Motor neuron (in vitro differentiated cells): ENCODE data around the gene RABAC1. TPM values are rescaled to one million over a fixed set of nuclear protein-coding genes. Genes with fewer than 3 reads are reported as not detected.

ENCODE experiments used
- total RNA-seq, 8 experiments: library from RNA; unstranded; fragments of 300-600 nt; gene quantifications; 2 replicates each; pipeline versions ENCODE4 v1.2.3 to v1.2.4, GENCODE V29; 2022

The RABAC1 gene
- total RNA-seq, 8 experiments from 2014 or later = 77.0 to 267 (median 181) TPM

Other genes starting within 250 kb of the RABAC1 start
- gene CEACAM6, start 203.8 kb downstream of the RABAC1 start, total RNA-seq = under 1 TPM in 5 of 8 experiments, not detected in 3; 0.05 to 0.56 (median 0.14) TPM
- gene CEACAM3, start 162.7 kb downstream of the RABAC1 start, total RNA-seq = 1 to 10 TPM in 2 of 8 experiments, under 1 TPM in 1, not detected in 5; 0.25 to 1.4 (median 1.3) TPM
- gene LYPD4, start 114.6 kb downstream of the RABAC1 start, total RNA-seq = under 1 TPM in 5 of 8 experiments, not detected in 3; 0.14 to 0.43 (median 0.25) TPM
- gene DMRTC2, start 114.3 kb downstream of the RABAC1 start, total RNA-seq = under 1 TPM in 5 of 8 experiments, not detected in 3; 0.09 to 0.90 (median 0.13) TPM
- gene RPS19, start 99.1 kb downstream of the RABAC1 start, total RNA-seq = 1,000 to 10,000 TPM; 2,323 to 4,988 (median 4,056) TPM
- 1 to 10 TPM in 1 of 8 experiments, under 1 TPM in 6, not detected in 1; 0.27 to 1.1 (median 0.41) TPM for gene CD79A, start 82.0 kb downstream of the RABAC1 start, total RNA-seq
- gene ARHGEF1, start 76.1 kb downstream of the RABAC1 start, total RNA-seq = 10 to 100 TPM; 10.4 to 64.9 (median 24.2) TPM
- gene ERFL, start 30.9 kb downstream of the RABAC1 start, total RNA-seq = 1 to 10 TPM in 2 of 8 experiments, under 1 TPM in 6; 0.25 to 1.8 (median 0.59) TPM
- 100 to 1,000 TPM in 4 of 8 experiments, 10 to 100 TPM in 1, 1 to 10 TPM in 3; 2.4 to 243 (median 117) TPM for gene ATP1A3, start 34.9 kb upstream of the RABAC1 start, total RNA-seq
- 10 to 100 TPM in 3 of 8 experiments, 1 to 10 TPM in 3, under 1 TPM in 2; 0.41 to 19.5 (median 6.1) TPM for gene GRIK5, start 110.9 kb upstream of the RABAC1 start, total RNA-seq
- 10 to 100 TPM in 6 of 8 experiments, 1 to 10 TPM in 2; 7.4 to 17.4 (median 11.6) TPM for gene ZNF574, start 116.8 kb upstream of the RABAC1 start, total RNA-seq
- gene POU2F2, start 173.1 kb upstream of the RABAC1 start, total RNA-seq = 10 to 100 TPM in 4 of 8 experiments, 1 to 10 TPM in 2, under 1 TPM in 2; 0.54 to 30.6 (median 7.7) TPM